Gastrocnemius medialis (tissue), 4 donors: ENCODE data around the gene MS4A14.

ENCODE experiments used
- CTCF ChIP-seq, 5 experiments: fragments of 450-650 bp in 3 of 5; fragments of 200-600 bp in 2 of 5; sonication (generic) in 2 of 5; IDR thresholded peaks in 4 of 5; conservative IDR thresholded peaks in 1 of 5; 1 replicate in 4 of 5; 2 replicates in 1 of 5; pipeline ENCODE4 v1.5.1; 2016 to 2019; ENCODE audit warnings: antibody characterized with exemption in 5 of 5, mild to moderate bottlenecking in 3 of 5, moderate library complexity in 3 of 5
- POLR2A ChIP-seq, 2 donors: fragments of 450-650 bp; IDR thresholded peaks; one replicate each; pipeline ENCODE4 v1.6.1; 2017; ENCODE audit warnings: antibody characterized with exemption in 2 of 2, mild to moderate bottlenecking in 2 of 2, moderate library complexity in 2 of 2

DNA sequence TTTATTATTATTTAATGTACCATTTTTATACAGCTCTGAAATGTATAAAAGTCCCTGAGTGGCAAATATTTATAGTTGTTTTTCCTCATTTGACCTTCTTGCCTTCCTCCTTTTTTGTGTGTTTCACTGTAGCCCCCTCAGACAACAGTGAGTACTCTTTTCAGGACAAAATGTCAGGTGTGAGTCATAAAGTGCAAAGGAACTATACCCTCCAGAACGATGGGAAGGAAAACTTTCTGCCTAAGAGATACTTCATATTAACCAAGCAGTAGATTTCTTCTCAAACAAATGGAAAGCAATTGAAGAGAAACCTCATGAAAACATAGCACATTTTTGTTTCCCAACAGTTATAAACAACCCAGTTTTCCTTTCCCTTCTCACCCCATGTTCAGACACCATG lies 34.0 kb upstream of the MS4A14 start:
- TF ChIP-seq CTCF (IDR thresholded peaks at IDR 0.05 in 4 of 5, conservative IDR thresholded peaks at IDR 0.05 in 1 of 5) (no peak), POLR2A (IDR thresholded peaks at IDR 0.05) (no peak)
